Jurkat, Clone E6-1 (cell line): Measurements from ENCODE around the gene CCDC91.

Source experiments
- DNase-seq: peaks from one replicate; pipeline ENCODE4 v3.0.0-alpha.2; 2011; ENCODE audit warnings: low read depth, low spot score
- H3K4me3 ChIP-seq: 2 replicates; pipeline ENCODE4 v1.5.1; 2011; ENCODE audit warnings: mild to moderate bottlenecking, low read length, control low read depth, moderate library complexity

Gene CCDC91

DNA sequence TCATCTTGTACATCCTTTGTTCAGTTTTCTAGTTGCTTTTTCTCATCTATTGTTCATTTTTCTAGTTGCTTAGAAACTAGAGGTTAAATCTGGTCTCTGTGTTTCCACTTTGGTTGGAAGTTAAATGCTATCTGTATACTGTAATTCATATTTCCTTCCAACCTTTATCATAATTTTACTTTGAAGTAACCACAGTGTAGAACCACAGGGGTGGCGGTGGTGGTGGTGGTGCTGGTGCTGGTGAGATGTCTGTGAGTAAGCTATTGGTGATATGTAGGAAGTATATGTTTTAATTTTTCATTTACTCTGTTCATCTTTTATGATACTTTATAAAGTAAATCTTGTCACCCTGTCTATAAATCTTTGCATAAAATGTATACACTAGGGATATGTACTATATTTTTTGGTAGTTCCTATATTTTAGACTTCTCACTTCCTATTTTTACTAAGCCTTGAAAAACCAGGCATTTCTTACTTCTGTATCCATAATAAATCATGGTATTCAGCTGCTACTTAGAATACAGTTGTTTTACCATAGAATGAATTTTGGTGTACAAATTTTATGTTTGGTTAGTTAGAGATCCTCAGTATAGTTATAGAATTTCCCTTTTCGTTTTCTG lies 31.9 kb downstream of the CCDC91 start:
- peak; percentile 63 for DNase-seq
- H3K4me3 ChIP-seq = no peak overlapping the region

DNA sequence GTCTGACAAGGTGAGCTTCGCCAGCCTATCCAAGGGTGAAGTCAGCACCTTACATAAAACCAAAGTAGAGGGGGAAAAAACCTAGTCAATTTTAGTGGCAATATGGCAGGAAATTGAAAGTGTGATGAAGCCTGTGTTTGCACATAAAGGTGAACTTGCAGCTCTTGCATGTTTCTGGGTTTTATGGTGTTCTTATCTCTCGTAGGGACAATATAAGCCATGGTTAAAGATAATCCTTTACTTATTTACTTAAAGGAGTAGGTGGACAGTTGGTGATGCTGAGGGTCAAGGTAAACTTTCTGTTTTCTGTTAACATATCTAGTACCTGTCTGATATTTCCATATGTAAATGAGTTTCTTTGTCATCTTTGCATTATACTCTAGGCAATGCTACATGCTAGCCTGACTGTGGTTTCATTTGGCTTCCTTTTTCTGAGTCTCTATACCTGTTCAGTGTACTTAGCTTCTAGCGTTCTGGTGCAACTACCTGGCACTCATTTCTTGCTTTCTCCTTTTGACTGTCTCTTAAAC lies 32.8 kb downstream of the CCDC91 start:
- no peak for DNase-seq
- no peak overlapping the region for H3K4me3 ChIP-seq

DNA sequence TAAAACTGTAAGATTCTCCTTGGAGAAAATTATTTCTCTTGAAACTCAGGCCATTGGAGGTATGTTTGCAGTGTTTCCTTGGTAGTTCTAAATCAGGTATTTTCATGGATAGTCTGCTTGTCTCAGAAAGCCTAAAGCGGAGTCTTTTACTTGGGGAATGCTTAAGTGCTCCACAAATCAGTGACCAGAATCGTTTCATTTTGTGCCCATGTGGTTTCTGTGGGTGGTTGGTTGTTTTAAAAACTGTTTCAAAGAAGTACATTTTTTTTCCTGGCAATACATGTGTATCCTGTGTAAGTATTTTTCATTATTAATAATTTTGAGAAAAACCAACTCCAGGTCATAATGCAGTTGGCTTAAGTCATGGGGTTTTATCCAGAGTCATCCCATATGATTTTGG lies 33.6 kb downstream of the CCDC91 start:
- DNase-seq = no peak
- no peak overlapping the region for H3K4me3 ChIP-seq

- H3K4me3 ChIP-seq = no peak overlapping the region
Measured at GRCh38 chr12:28226705-28227104, 36.4 kb downstream of the CCDC91 start.

DNA sequence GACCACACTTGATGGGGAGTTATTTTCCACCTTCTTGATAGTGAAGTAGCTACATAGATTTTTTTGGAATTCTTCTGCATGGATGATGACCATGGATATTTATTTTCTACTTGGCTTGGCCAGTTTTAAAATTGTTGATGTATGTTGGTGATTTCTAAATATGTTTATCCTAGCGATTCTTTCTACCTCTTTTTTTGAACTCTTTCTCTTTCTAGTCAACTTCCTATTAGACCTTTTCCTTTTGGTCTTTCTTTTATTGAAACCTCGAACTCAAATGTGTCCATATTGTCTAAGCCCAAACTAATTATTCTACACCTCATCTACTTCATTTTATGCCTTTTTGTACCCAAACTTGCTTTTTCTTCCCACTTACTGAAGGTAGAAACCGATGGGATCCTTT lies 37.0 kb downstream of the CCDC91 start:
- H3K4me3 ChIP-seq = no peak overlapping the region
- no peak for DNase-seq

More at GRCh38 chr12:28226705-28227104, 36.4 kb downstream of the CCDC91 start:
- DNase-seq = no peak

GRCh38 chr12:28231248-28231647 lies 41.0 kb downstream of the CCDC91 start:
- DNase-seq = no peak

GRCh38 chr12:28232211-28232928 lies 42.1 kb downstream of the CCDC91 start:
- H3K4me3 ChIP-seq = no peak overlapping the region
- DNase-seq = no peak

More at GRCh38 chr12:28231248-28231647, 41.0 kb downstream of the CCDC91 start:
- H3K4me3 ChIP-seq = no peak overlapping the region

- H3K4me3 ChIP-seq = no peak overlapping the region
- DNase-seq = no peak
Measured at GRCh38 chr12:28234444-28234843, 44.2 kb downstream of the CCDC91 start.

GRCh38 chr12:28235015-28235414 lies 44.8 kb downstream of the CCDC91 start:
- DNase-seq = no peak
- H3K4me3 ChIP-seq = no peak overlapping the region

DNA sequence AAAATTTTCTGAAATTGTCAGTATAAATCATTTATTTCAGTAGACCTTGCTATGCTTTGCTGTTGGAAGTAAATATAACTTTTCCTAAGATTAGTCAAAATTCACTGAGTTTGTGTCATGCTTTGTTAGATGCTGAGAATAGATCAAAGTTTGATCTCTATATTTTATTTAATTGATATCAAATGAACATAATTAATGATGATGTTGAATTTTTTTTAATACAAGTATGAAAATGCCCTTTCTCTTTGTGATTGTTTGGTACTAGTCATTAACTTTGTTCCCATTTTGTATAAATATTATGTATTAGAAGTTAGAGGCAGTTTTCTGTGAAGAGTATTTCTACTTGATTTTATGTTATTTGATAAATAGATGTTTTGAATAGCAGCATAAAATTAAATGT lies 45.7 kb downstream of the CCDC91 start:
- H3K4me3 ChIP-seq = no peak overlapping the region
- DNase-seq = no peak

- no peak for DNase-seq
Measured at GRCh38 chr12:28237423-28237822, 47.2 kb downstream of the CCDC91 start.

DNA sequence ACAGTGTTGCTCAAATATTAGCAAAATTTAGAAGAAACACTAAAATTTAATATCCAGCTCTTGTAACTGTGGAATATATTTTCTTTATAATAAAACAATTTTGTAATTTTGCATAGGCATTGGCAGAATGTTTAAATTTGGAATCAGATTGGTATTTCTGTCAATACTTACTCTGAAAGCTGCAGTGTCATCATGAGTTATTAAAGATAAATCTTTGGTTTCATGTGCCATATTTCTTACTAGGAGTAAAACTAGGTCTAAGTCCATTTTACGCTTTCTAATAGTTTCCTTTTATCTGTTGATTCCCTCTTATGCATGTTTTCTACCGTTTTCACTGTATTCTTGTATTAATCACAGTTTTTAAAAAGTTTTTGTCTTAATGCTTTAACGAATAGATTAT lies 49.7 kb downstream of the CCDC91 start:
- H3K4me3 ChIP-seq = no peak overlapping the region
- DNase-seq = no peak

More at GRCh38 chr12:28237423-28237822, 47.2 kb downstream of the CCDC91 start:
- no peak overlapping the region for H3K4me3 ChIP-seq

DNA sequence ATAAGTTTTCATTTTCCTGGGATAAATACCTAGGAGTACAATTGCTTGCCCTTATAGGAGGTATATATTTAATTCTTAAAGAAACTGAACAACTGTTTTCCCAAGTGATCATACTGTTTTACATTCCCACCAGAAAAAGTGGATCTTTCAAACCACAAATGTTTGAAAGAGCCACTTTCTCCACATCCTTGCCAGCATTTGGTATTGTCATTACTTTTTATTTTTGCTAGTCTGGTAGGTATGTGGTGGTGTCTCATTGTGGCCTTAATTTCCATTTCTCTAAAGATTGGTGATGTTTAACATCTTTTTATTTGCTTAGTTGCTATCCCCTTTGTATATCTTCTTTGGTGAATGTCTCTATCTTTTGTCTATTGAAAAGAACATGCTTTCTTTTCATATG lies 50.6 kb downstream of the CCDC91 start:
- no peak for DNase-seq
- no peak overlapping the region for H3K4me3 ChIP-seq

GRCh38 chr12:28242129-28242495 lies 51.9 kb downstream of the CCDC91 start:
- no peak for DNase-seq

GRCh38 chr12:28242496-28243309 lies 52.4 kb downstream of the CCDC91 start:
- DNase-seq = no peak

More at GRCh38 chr12:28242129-28242495, 51.9 kb downstream of the CCDC91 start:
- H3K4me3 ChIP-seq = no peak overlapping the region

GRCh38 chr12:28243310-28243633 lies 53.0 kb downstream of the CCDC91 start:
- no peak overlapping the region for H3K4me3 ChIP-seq
- no peak for DNase-seq

More at GRCh38 chr12:28242496-28243309, 52.4 kb downstream of the CCDC91 start:
- H3K4me3 ChIP-seq = no peak overlapping the region

DNA sequence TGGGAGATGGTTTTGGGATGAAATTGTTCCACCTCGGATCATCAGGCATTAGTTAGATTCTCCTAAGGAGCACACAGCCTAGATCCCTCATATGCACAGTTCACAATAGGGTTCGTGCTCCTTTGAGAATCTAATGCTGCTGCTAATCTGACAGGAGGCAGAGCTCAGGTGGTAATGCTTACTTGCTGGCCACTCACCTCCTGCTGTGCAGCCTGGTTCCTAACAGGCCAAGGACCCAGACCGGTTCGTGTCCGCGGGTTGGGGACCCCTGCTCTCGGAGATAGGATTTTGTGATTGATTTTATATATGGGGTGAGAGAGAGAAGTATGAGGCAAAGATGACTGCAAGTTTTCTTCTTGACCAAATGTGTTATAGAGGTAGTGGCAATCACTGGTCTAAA lies 57.5 kb downstream of the CCDC91 start:
- H3K4me3 ChIP-seq = no peak overlapping the region
- DNase-seq = no peak

- H3K4me3 ChIP-seq = no peak overlapping the region
- no peak for DNase-seq
Measured at GRCh38 chr12:28248555-28249145, 58.4 kb downstream of the CCDC91 start.

- DNase-seq = no peak
- H3K4me3 ChIP-seq = no peak overlapping the region
Measured at GRCh38 chr12:28253161-28253641, 62.9 kb downstream of the CCDC91 start.
